Measurements from ENCODE around the gene TCEA2. TPM values are rescaled to one million over a fixed set of nuclear protein-coding genes. Genes with fewer than 3 reads are reported as not detected.

The TCEA2 gene
- total and polyA plus RNA-seq, 2 of the 13 experiments (the other 11 are each of a cell fraction or from before 2014, with no cell fraction given), result 28.1 to 33.7 TPM

GRCh38 chr20:64035933-64036345, 27.1 kb upstream of the TCEA2 start, which contains the start of gene C20orf204 (continued):
- TF ChIP-seq ZNF784 (CRISPR knock-in tag; IDR thresholded peaks at IDR 0.05; ENCODE audit: borderline replicate concordance), result peak; percentile 66
- TF ChIP-seq ZNF597 (CRISPR knock-in tag; IDR thresholded peaks at IDR 0.05), result no peak
- peak; percentile 48; the same call in 1 of the 2 replicates for TF ChIP-seq ZNF652 (CRISPR knock-in tag; IDR thresholded peaks at IDR 0.05; ENCODE audit: borderline replicate concordance, low read depth)
- TF ChIP-seq ZNF160 (CRISPR knock-in tag; IDR thresholded peaks at IDR 0.05), result peak; percentile 79; the same call in 1 of the 2 replicates
- TF ChIP-seq TCF12 (IDR thresholded peaks at IDR 0.05), result no peak
- TF ChIP-seq TCF12 (CRISPR knock-in tag; IDR thresholded peaks at IDR 0.05), result no peak; the same call in 1 of the 2 replicates
- no peak for TF ChIP-seq ZNF383 (CRISPR knock-in tag; IDR thresholded peaks at IDR 0.05; ENCODE audit: borderline replicate concordance)
- no peak for TF ChIP-seq MTERF4 (CRISPR knock-in tag; IDR thresholded peaks at IDR 0.05)
- TF ChIP-seq ZNF512 (CRISPR knock-in tag; IDR thresholded peaks at IDR 0.05), result no peak
- TF ChIP-seq ZBTB46 (CRISPR knock-in tag; IDR thresholded peaks at IDR 0.05; ENCODE audit: borderline replicate concordance), result no peak; the same call in 1 of the 2 replicates
- TF ChIP-seq ZNF639 (CRISPR knock-in tag; conservative IDR thresholded peaks at IDR 0.05), result peak; percentile 64; the same call in 1 of the 2 replicates
- 0 out of 2 replicates have a peak, but pooled peaks have one; percentile 19 for TF ChIP-seq MIER3 (CRISPR knock-in tag; IDR thresholded peaks at IDR 0.05; ENCODE audit: borderline replicate concordance)
- 0 out of 2 replicates have a peak, but pooled peaks have one; percentile 77 for TF ChIP-seq WIZ (CRISPR knock-in tag; IDR thresholded peaks at IDR 0.05)
- no peak for TF ChIP-seq MLXIP (CRISPR knock-in tag; IDR thresholded peaks at IDR 0.05; ENCODE audit: borderline replicate concordance)
- no peak for TF ChIP-seq SETDB1 (CRISPR knock-in tag; IDR thresholded peaks at IDR 0.05; ENCODE audit: borderline replicate concordance)
- peak; percentile 84; the same call in 1 of the 2 replicates for TF ChIP-seq ZNF607 (CRISPR knock-in tag; IDR thresholded peaks at IDR 0.05; ENCODE audit: borderline replicate concordance)
- TF ChIP-seq ZSCAN25 (CRISPR knock-in tag; IDR thresholded peaks at IDR 0.05), result peak; percentile 93
- TF ChIP-seq IKZF4 (CRISPR knock-in tag; IDR thresholded peaks at IDR 0.05; ENCODE audit: borderline replicate concordance, low read depth, not compliant biosample characterization), result no peak
